ENCODE data around the gene NOS1.

Gene NOS1

DNA sequence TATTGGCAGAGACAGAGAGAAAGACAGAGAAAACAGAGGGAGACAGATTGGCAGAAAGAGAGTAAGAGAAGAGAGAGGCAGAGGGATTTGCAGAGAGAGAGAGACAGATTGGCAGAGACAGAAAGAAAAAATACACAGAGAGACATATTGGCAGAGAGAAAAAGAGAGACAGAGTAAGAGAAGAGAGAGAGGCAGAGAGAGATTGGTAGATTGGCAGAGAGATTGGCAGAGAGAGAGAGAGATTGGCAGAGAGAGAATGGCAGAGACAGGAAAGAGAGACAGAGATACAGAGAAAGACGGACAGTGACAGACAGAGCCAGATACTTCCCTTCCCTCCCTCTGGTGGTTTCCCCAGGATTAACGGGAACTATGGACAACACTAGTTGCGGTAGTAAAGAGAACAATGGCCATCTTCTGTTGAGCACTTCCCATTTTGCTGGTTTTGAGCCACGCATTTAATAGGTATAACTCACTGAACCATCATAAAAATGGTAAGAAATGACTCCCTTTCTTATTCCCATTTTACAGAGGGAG, 2.6 kb upstream of the NOS1 start:
- DNase-seq (ENCODE audit: low read depth in 2 of 2), result no peak

DNA sequence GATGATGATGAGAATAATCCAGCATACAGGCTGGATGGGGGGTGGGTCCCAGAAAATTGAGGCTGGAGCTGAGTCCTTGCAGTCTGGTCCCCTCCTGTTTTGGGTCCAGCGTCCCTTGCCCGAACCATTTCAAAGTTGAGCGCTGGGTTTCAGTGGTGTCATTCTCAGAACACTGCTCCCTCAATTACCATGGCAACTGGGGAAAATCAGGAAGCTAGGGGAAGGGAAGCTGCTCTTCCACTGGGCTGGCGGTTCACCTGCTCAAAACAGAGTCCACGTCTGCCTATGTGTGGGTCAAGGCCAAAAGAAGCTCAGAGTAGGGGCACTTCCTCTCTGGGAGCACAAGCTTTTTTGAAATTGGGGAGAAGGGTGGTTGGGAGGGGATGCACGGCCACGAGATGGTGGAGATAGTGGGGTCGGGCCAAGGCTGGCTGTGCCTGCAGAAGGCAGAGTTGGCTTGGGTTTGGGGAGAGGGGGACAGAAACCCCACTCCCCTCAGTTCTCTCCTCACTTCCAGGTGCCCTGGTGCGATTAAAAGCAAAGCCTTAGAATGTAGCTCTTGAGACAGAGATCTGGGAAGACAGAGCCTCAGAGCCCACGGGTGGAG, 1.7 kb upstream of the NOS1 start:
- DNase-seq (ENCODE audit: low read depth in 2 of 2), result no peak

DNA sequence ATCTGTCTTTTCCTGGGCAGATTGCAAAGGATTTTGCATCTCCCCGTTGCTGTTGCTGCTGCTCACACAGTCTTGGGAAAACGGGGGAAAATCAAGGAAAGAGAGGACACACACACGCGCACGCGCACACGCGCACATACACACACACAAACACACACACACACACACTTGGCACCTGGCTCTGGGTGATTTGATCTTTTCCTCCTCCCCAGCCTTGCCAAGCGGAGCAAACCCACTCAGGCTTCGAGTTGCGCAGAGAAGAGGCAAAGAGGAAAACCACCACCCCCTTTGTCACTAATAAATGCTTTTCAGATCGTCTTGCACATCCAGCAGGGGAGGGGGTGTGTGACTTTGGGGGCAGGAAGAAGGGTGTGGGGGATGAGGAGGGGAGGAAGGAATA, 965 bp upstream of the NOS1 start:
- DNase-seq (ENCODE audit: low read depth in 2 of 2), result no peak

DNA sequence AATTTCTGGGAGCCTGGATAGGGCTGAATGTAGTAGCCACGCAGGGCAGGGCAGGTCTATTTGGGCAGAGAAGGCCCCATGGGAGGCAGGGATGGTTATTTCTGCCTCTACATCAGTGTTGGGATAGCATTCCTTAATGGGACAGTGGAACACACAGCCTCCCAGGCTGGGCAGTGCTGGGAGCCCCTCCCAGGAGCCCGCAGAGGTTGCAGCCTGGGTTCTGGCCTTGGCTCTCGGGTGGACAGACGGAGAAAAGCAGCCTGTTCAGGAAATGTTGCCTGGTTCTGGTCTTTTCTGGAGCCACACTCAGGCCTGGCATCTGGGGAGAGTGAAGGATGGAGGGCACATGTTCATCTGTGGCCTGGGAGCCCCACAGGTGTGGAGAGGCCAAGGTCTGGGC, 479 bp upstream of the NOS1 start:
- DNase-seq (ENCODE audit: low read depth in 2 of 2), result no peak

DNA sequence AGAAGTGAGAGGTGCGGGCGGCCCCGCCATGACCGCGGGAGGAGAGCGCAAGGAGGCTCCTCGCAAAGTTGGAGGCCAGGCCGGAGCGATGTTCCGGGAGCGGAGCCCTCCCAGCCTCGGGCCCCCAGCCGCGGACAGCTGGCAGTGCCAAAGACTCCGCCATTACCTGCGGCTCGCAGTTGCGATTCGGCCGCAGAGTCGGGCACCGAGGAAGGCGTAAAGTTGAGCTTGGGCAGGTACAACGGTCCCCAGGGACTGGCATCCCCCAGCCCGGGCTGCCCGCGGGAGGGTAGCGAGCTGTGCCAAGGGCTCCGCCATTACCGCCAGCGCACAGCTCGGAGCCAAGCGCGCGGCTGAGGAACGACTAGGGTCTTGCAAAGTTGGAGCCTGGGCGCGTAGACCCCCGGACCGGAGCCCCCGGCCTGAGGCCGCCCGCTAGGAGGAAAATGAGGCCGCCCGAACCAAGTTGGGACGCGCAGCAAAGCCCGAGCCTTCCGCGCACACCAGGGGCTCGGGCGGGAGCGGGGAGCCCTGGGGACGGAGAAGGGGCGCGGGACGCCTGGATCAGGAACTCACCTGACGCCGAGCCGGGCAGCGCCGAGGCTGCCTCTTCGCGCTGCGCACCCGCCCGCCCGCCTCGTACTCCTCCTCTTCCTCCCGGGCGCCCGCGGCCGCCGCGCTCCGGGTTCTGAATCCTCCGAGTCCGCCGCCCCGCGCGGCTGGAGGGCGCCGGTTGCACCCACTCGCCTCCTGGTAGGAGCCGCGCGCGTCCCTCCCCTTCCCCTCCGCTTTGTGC, 677 bp downstream of the NOS1 start:
- no peak for DNase-seq (ENCODE audit: low read depth in 2 of 2)

DNA sequence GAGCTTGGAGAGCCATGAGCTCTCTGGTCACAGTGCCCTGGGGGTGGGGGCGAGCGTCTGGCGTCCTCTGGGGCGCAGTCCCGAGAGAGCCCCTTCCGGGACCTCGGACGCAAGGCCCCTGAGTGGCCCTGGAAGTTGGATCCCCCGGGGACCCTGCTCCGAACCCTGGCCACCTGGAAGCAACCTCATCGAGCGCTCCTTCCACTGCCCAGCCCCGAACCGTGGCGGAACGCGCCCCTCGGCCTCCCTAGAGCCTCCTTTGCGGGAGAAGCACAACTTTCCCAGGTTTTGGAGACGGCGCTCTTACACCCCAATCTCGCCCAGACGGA, 1.2 kb downstream of the NOS1 start:
- DNase-seq (ENCODE audit: low read depth in 2 of 2), result no peak

DNA sequence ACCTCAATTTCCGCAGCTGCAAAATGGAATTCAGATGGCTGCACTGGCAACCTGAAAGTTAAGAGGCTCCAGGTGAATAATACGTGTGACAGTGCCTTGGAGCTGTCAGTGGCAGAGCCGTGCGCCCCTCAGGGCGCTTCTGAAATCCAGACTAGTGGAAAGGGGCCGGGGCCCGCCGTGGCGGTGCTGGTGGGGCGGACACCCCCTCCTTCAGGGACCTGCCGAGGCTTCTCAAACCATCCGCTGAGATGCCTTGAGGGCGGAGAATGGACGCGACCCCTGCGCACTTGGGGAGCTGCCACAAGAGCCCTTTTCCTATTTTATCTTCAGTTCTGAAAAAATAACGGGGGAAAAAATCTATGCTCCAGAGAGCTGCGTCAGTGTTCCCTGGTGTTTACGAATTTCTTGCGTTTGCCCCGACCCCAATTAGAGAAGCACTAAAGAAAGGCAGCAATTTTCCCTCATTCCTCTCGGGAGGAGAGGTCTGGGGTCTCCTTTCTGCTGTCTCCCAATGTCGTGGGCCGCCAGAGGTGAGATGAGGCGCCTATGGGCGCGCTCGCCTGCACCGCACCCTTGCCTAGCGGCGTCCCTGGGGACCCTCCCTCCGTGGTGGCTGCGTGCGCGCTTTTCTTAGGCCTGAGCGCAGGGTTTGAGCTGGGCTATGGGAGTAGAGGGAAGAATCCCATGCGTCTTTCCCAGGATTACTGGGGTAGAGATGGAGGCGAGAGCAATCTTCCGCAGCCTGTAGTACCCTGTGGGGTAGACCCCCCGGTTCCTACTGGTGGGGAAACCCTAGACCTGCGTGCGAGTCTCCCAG, 2.2 kb downstream of the NOS1 start:
- no peak for DNase-seq (ENCODE audit: low read depth in 2 of 2)

DNA sequence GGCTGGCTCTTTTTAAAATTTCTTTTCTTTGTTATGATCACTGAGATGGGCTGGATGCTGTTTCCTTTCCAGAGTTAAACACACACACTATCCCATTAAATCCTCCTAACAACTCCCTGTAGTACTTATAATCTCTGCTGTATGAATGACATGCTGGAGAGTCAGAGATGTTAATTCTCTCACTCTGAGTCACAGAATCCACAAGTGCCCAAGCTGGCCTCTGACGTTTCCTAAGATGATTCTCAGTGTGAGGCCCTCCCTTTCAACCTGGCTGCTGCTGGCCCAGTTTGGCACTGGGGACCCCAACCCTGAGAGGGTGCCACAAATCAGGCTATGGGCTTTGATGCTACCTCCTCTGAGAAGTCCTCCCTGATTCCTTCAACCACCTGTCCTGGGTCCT, 5.4 kb downstream of the NOS1 start:
- DNase-seq (ENCODE audit: low read depth in 2 of 2), result no peak

DNA sequence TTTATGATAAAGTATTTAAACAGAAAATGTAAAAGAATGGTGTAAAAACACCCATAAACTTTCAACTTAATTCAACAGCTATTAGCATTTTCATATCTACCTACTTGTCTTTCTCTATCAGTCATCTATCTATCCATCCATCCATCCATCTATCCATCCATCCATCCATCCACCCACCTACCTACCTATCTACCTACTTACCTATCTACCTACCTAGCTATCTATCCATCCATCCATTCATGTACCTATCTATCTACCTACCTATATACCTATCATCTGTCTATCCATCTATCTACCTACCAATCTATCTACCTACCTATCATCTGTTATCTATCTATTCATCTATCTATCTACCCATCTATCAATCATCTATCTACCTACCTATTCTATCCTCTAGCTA, 8.5 kb downstream of the NOS1 start:
- DNase-seq (ENCODE audit: low read depth in 2 of 2), result no peak

DNA sequence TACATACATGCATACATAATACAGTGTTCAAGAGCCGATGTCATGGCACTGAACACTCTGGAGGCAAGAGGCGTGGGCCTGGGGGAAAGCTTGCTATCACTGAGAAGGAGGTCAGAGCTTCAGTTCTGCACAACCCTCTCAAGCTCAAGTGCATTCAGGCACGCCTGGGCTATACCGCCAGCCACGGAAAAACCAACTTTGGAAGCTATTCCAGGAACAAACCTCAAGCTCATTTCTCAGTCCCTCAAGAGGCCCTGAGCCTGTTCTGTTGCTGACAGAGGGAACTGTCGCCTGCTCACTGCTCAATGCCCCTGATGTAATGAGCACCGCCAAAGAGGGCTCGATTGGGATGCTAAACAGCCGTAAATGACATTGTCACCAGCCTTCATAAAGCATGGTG, 9.2 kb downstream of the NOS1 start:
- DNase-seq (ENCODE audit: low read depth in 2 of 2), result no peak

DNA sequence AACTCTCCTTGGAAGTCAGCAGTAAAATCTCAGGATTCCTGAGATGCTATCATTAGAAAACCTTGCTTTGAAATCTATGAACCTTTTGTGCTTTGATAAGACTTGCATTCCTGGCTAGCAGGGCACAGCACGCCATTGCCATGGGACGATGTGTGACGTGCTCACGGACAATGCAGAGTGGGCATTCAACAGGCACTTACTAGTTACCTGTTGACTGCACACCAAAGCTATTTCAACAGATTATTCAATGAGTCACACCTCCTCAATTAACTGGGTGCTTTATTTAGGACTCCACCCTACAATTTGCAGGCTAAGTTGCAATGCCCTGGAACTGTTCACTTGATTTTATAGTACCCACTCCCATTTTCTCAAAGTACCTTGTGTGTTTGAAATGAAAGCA, 11.3 kb downstream of the NOS1 start:
- no peak for DNase-seq (ENCODE audit: low read depth in 2 of 2)

DNA sequence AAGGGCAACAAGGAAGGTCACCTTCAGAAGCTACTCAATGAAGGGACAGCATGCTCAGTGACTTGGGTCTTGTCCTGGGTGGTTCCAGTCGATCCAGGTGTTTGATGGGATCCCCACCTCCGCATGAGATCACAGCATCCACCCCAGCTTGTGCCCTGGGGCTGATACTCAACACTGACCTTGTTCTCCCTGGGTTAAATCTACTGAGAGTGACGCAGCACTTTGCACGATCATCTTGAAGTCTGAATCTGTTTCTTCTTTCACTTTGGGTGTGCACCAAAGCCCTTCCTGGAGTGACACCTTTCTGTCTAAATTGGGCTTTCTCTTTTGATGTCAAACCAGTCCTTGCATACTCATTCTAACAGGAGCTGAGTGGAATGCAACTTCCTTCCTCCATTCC, 13.8 kb downstream of the NOS1 start:
- no peak for DNase-seq (ENCODE audit: low read depth in 2 of 2)

DNA sequence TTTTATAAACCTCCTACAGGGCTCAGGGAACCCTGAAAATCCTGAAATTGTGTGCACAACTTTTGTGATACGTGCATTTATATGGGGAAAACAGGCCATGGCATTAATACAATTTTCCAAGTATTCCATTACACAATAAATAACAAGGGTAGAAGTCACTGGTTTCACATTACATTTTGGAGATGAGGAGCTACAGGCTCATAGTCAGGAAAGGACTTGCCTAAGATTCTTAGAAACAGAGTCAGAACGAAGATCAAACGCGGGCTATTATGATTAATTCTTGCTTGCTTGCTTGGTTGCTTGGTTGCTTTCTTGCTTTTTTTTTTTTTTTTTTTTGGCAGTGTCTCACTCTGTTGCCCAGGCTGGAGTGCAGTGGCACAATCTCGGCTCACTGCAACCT, 16.7 kb downstream of the NOS1 start:
- DNase-seq (ENCODE audit: low read depth in 2 of 2), result no peak

DNA sequence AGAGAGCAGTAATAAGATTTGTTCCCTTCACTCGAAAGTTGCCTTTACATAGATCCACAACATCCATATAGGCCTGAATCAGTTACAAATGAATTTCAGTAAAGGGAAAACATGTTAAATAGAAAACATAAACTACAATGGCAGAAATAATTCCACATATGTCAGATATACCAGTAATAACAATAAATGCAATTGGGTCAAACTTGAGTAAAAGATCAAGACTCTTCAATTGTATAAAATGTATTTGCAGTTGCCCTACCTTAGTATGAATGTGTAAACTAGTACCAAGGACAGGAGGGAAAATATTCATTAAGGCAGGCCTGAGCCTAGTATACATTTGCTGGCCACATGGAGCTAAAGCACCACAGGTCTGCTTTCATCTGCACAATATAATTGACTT, 17.6 kb downstream of the NOS1 start:
- DNase-seq (ENCODE audit: low read depth in 2 of 2), result no peak

DNA sequence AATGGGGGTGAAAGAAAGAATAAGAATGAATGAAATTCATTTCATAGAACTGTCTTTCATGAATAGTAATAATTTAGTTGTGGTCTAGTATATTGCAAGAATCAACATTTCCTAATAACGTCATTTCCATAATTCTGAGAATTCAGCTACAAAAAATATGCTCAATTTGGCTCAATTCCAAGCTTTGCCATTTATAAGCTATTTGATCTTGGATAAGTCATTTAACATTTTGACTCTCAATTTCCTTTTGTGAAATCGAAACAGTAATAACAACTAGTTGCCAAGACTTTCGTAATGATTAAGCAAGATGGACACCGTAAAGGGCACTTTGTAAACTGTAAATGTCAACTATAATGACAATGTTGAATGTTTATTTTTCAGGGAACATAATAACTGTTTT, 18.1 kb downstream of the NOS1 start:
- DNase-seq (ENCODE audit: low read depth in 2 of 2), result no peak

DNA sequence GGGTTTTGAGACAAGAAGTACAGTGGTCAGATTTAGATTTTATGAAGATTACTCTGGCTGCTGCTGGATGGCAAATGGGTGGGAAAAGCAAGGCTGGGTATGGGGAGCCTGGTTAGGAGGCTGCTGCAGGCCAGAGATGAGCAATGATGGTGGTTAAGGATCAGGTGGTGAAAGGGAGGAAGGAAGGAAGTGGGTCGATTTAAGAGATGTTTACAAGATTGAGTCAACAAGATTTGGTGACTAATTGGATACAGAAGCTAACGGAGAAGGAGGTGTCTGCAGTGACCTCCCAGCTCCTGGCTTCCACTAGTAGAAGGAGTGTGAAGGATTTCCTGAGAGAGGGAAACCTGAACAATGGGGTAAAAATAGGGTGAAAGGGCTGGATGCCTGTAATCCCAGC, 18.7 kb downstream of the NOS1 start:
- DNase-seq (ENCODE audit: low read depth in 2 of 2), result no peak

DNA sequence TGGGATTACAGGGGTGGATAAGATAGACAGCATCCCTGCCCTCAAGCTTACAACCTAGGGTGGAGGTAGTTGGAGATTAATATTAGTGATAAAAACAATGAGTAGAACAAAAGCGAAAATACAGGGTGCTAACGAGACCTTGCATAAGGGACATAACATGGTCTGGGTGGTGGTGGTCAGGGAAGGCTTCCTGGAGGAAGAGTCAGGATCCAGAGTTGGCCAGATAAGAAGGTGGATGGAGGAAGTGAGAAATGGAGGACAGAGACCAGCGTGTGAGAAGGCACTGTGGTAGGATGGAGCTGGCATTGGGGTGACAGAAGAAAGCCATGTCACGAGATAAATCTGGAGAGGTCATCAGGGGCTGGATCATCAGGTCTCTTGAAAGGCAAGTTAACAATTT, 19.2 kb downstream of the NOS1 start:
- DNase-seq (ENCODE audit: low read depth in 2 of 2), result no peak

DNA sequence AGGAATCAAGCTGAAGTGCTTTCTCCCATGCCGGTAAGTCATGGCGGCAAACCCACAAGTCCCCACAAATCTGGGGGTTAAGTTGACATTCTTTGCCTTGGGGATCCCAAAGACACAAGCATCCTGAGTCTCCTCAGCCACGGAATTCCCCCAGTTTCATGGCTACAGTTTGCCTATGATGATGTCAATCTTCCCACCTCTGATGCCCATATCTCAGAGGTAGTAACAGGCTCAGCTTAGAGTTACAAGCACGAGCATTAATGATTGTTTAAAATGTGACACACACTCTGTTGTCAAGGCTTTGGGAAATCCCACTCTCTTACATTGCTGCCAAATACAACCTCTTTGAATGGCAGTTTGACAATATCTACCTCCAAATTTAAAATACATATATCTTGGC, 22.3 kb downstream of the NOS1 start:
- DNase-seq (ENCODE audit: low read depth in 2 of 2), result no peak

DNA sequence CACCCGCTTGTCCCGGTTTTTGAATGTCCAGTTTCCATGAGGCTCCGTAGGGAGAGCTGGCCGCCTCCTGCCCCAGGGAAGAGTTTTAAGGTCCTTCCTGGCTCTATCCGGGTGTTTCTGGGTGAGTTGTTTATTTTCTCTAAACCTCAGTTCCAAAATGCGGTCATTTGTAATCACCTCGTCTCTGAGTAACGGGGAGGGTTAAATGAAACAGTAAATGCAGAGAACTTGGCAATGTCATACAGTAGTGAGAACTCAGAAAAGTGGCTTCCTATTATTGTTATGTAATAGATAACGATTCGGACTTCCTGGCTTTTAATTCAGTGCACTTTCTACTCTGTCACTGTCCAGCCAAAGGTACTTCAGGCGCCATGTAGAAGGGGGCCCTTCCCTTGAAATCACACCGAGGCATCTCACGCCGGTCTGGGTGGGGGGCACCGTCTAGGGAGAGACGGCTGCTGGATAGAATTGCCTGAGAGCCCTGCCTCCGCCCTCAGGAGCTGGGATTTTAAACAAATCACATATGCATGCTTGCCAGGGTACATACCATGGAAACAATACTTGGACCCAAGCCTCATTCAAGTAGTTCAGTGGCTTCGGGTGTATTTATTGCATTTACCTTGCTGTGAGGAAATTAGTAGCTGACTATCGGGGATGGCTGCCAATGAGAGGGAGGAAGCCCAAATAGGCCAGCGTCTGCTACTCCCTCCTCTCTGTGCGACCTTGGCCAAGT, 26.4 kb downstream of the NOS1 start:
- no peak for DNase-seq (ENCODE audit: low read depth in 2 of 2)

DNA sequence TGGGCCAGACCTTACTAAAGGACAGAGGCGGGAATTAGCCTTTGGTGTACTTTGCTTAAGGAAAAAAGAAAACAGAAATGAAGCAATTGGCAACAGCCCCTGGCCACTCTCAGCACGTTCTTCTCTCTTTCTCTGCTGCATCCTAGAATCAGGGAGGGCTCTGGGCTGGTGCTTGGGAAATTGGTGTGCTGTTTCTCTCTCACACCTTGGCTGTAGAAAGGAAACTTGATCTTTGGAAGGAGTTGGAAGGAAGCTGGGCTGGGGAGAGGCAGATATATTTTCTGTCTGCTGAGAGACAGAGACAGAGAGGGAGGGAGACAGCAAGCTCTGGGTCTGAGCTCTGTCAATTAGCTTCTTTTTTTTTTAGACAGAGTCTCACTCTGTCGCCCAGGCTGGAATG, 27.4 kb downstream of the NOS1 start:
- DNase-seq (ENCODE audit: low read depth in 2 of 2), result no peak

DNA sequence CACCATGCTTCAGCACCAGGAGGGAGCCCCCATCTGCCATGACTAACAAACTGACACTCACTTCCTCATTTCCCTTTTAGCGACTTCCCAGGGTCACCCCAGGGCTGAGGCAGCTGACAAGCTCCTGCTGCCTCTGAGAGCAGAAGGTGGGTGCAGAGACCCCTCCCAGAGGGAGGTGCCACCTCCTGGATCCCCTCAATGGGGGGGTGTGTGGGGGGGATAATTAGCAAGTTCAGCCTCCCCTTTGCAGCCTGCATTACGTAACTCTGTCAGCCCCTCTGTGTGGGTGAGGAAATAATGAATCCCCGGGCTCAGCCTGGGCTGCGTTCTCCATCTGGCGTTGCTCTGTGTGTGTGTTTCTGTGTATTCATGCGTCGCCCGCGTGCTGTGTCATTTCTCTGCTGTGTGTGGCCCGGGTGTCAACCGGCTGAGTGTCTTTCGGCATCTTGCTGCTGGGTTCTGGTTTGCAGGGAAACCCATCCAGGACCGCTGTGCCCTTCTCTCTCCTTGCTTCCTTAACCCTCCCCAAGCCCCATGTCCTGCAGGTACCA, 28.0 kb downstream of the NOS1 start:
- DNase-seq (ENCODE audit: low read depth in 2 of 2), result no peak

DNA sequence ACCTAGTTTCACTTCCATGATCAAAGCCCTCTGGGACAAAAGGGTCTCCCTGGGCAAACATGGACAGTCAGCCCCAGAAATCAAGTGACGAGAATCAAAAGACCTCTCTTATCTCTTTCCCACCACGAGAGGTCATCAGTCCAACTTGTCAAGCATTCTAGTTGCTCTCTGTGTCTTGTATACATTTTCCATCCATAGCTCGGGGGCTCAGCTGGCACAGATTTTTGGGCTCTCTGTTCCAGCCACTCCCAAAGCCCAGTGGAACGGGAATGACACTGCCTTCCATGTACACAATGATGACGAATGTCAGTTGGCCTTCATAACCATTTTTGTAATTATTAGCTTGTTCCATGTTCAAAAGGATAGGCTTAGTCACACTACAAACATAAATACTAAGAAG, 29.7 kb downstream of the NOS1 start:
- no peak for DNase-seq (ENCODE audit: low read depth in 2 of 2)

Data from stimulated activated CD8-positive, alpha-beta memory T cell treated with anti-CD3 and anti-CD28 coated beads, Interleukin-15, amount 100 ng/mL, for 48 hours (primary cell).